Fibroblast of lung (primary cell): ENCODE data around the gene TNNI3K.

Experiments used
- CTCF ChIP-seq, 2 donors: IDR thresholded peaks in 1 of 2; conservative IDR thresholded peaks in 1 of 2; 1 replicate in 1 of 2; 2 replicates in 1 of 2; pipeline ENCODE4 v1.5.1; 2011 to 2012; ENCODE audit warnings: low read length in 2 of 2, control low read depth in 1 of 2, inconsistent platforms in 1 of 2, low read depth in 1 of 2, mild to moderate bottlenecking in 1 of 2
- EZH2 ChIP-seq: IDR thresholded peaks from 2 replicates; pipeline ENCODE4 v1.5.1; 2012; ENCODE audit warnings: low read length, control low read depth, mild to moderate bottlenecking; ENCODE audit errors: missing control alignments

- no peak for TF ChIP-seq CTCF (conservative IDR thresholded peaks at IDR 0.05 in 1 of 2, IDR thresholded peaks at IDR 0.05 in 1 of 2; ENCODE audit: low read depth in 1 of 2, low read length in 2 of 2)
- no peak for TF ChIP-seq EZH2
These were observed 222.1 kb downstream of the TNNI3K start for GRCh38 chr1:74457253-74457652.
